HG03064 (cell line): Measurements from ENCODE around the gene CACHD1.
"Not testable (repeated sequence)": the region's sequence is repeated elsewhere in the genome, so short reads cannot be mapped to it uniquely, and the experiment has no call there.

ENCODE experiments used
- ATAC-seq: cut with Tn5 transposase; IDR thresholded peaks from one replicate; pipeline ENCODE4 v1.9.1; 2021; ENCODE audit warnings: low read depth; ENCODE audit not compliant: unreplicated experiment

Gene CACHD1

GRCh38 chr1:64685765-64686341 lies 215.9 kb downstream of the CACHD1 start:
- no peak for ATAC-seq

GRCh38 chr1:64686828-64687724 lies 217.1 kb downstream of the CACHD1 start:
- ATAC-seq, result no peak

GRCh38 chr1:64687725-64688327 lies 217.9 kb downstream of the CACHD1 start:
- no peak for ATAC-seq

GRCh38 chr1:64691626-64692025 lies 221.7 kb downstream of the CACHD1 start:
- no peak for ATAC-seq

GRCh38 chr1:64692911-64693310 lies 223.0 kb downstream of the CACHD1 start:
- ATAC-seq, result no peak

GRCh38 chr1:64693406-64693805 lies 223.5 kb downstream of the CACHD1 start:
- no peak for ATAC-seq

GRCh38 chr1:64696879-64697278 lies 226.9 kb downstream of the CACHD1 start:
- no peak for ATAC-seq

GRCh38 chr1:64699327-64699726 lies 229.4 kb downstream of the CACHD1 start:
- ATAC-seq, result no peak

- no peak for ATAC-seq
These were observed 231.1 kb downstream of the CACHD1 start for GRCh38 chr1:64701071-64701470.

- ATAC-seq, result no peak
These were observed 232.0 kb downstream of the CACHD1 start for GRCh38 chr1:64701886-64702285.

- ATAC-seq, result not testable (repeated sequence)
These were observed 232.7 kb downstream of the CACHD1 start for GRCh38 chr1:64702670-64703069.

- no peak for ATAC-seq
These were observed 233.7 kb downstream of the CACHD1 start for GRCh38 chr1:64703600-64703999.

- no peak for ATAC-seq
These were observed 235.7 kb downstream of the CACHD1 start for GRCh38 chr1:64705591-64705990.

GRCh38 chr1:64711266-64711665 lies 241.3 kb downstream of the CACHD1 start:
- ATAC-seq, result no peak

GRCh38 chr1:64712049-64712448 lies 242.1 kb downstream of the CACHD1 start:
- no peak for ATAC-seq

- ATAC-seq, result no peak
These were observed 245.3 kb downstream of the CACHD1 start for GRCh38 chr1:64715186-64715585.

GRCh38 chr1:64721135-64721534 lies 251.2 kb downstream of the CACHD1 start:
- ATAC-seq, result no peak

GRCh38 chr1:64721576-64722145 lies 251.7 kb downstream of the CACHD1 start:
- ATAC-seq, result no peak

- ATAC-seq, result no peak
These were observed 257.9 kb downstream of the CACHD1 start for GRCh38 chr1:64727861-64728260.

GRCh38 chr1:64733581-64734286 lies 263.8 kb downstream of the CACHD1 start:
- ATAC-seq, result no peak

- ATAC-seq, result no peak
These were observed 264.3 kb downstream of the CACHD1 start for GRCh38 chr1:64734287-64734652.
